Erythroblast (primary cell): Measurements from ENCODE around the gene HIF1A.

Experiments used
- DNase-seq, 2 experiments: peaks; one replicate each; lab custom pipeline; 2025; lab: John Stamatoyannopoulos, UW
- GATA1 ChIP-seq: IDR thresholded peaks from 2 replicates; pipeline ENCODE4 v1.6.1; 2011; ENCODE audit warnings: low read depth, mild to moderate bottlenecking, control low read depth, low read length, moderate library complexity
- POLR2A ChIP-seq: IDR thresholded peaks from 2 replicates; pipeline ENCODE4 v1.6.1; 2011; ENCODE audit warnings: mild to moderate bottlenecking, low read length

Gene HIF1A

DNA sequence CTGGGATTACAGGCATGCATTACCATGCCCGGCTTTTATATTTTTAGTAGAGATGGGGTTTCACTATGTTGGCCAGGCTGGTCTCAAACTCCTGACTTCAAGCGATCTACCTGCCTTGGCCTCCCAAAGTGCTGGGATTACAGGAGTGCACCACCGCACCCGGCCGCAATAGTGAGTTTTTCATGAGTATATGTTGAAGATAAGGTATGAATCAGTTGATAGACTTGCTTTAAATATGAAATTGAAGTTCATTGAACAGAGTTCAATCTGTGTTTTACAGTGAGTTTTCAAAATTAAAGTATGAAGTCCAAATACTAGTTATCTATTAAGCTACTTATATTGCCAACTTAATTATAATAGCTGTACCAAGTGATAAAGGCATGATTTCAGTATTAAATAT lies 102.0 kb downstream of the HIF1A start:
- DNase-seq = no peak
- TF ChIP-seq GATA1 (no peak), POLR2A (no peak)
